Ovary (tissue), 9 donors: ENCODE measurements around the gene ITGA2. TPM values are rescaled to one million over a fixed set of nuclear protein-coding genes. Genes with fewer than 3 reads are reported as not detected.

Experiments used
- DNase-seq, 5 donors: peaks; one replicate each; pipeline ENCODE4 v3.0.0-alpha.2; 2019 to 2020
- H3K27ac ChIP-seq, 2 donors: fragments of 200-600 bp; one replicate each; pipeline versions ENCODE4 v1.5.1 to v1.8.0; 2019 to 2022
- H3K27me3 ChIP-seq: fragments of 200-600 bp; one replicate; pipeline ENCODE4 v1.8.0; 2022
- H3K36me3 ChIP-seq: fragments of 200-600 bp; sonication (generic); one replicate; pipeline ENCODE4 v1.5.1; 2019
- H3K4me1 ChIP-seq: one replicate; pipeline ENCODE4 v1.8.1; 2013; ENCODE audit warnings: mild to moderate bottlenecking, moderate library complexity; ENCODE audit not compliant: insufficient read depth
- H3K4me3 ChIP-seq: fragments of 200-600 bp; sonication (generic); one replicate; pipeline ENCODE4 v1.5.1; 2017
- H3K9me3 ChIP-seq, 2 donors: fragments of 200-600 bp in 1 of 2; sonication (generic) in 1 of 2; one replicate each; pipeline versions ENCODE4 v1.5.1 to v1.8.1; 2013 to 2019; ENCODE audit warnings: mild to moderate bottlenecking in 1 of 2, moderate library complexity in 1 of 2
- CTCF ChIP-seq, 3 donors: fragments of 450-650 bp in 2 of 3; fragments of 200-600 bp in 1 of 3; IDR thresholded peaks; one replicate each; pipeline versions ENCODE4 v1.5.1 to v1.8.0; 2016 to 2022; ENCODE audit warnings: antibody characterized with exemption in 3 of 3, mild to moderate bottlenecking in 1 of 3
- EP300 ChIP-seq: sonication (generic); formaldehyde crosslinking; IDR thresholded peaks from one replicate; pipeline ENCODE4 v1.6.1; 2017; ENCODE audit warnings: antibody characterized with exemption
- POLR2A ChIP-seq: fragments of 450-650 bp; IDR thresholded peaks from one replicate; pipeline ENCODE4 v1.6.1; 2017; ENCODE audit warnings: antibody characterized with exemption, mild to moderate bottlenecking, moderate library complexity
- WGBS, 3 donors: extraction: QIAGEN DNeasy Blood & Tissue Kit in 1 of 3; methylation state at CpG; one replicate each; pipeline versions ENCODE4 v1.1.5 to v1.1.7; 2013 to 2017; 5-methylcytosine and 5-hydroxymethylcytosine counted together
- intact Hi-C, 4 donors: fragments of 100-400 bp; cut with DNase I; formaldehyde crosslinking; loops; one replicate each; pipeline versions ENCODE4 v1.11.0 to v1.15.1; 2022 to 2023
- polyA plus RNA-seq, 2 donors: library from polyadenylated mRNA; stranded (reverse); fragments of 200-250 nt in 1 of 2; fragments of 350-450 nt in 1 of 2; fragmentation: Illumina TruSeq in 1 of 2; extraction: RNeasy Lipid Tissue Mini Kit (QIAGEN cat#74804) in 1 of 2; gene quantifications; one replicate each; pipeline ENCODE4 v1.2.3, GENCODE V29; 2013 to 2014
- total RNA-seq, 7 donors: library from RNA; depleted of rRNA in 2 of 7; stranded (reverse); fragments of >200 nt in 2 of 7; fragmentation: NEBNext Ultra II Directional in 3 of 7; extraction: Animal tissue kit (Norgen Biotek cat#: 25700) in 3 of 7; gene quantifications; one replicate each; pipeline versions ENCODE4 v1.1.0 to v1.2.4, GENCODE V29; 2016 to 2023
- donor health status: DM: no; HTN: no; CAD: no; lungs with moderate emphysema.
- donor health status: DM: no; HTN: no; CAD: no.
- donor health status: Bipolar disorder and iron deficiency.
- donor health status: DM: yes; HTN: yes; CAD: no.
- donor health status: DM: no; HTN: no; CAD: no.
- donor health status: DM: yes; HTN: yes; CAD: no.

The ITGA2 gene
- total and polyA plus RNA-seq, 9 donors, result 0.36 to 8.4 (median 1.7) TPM

DNA sequence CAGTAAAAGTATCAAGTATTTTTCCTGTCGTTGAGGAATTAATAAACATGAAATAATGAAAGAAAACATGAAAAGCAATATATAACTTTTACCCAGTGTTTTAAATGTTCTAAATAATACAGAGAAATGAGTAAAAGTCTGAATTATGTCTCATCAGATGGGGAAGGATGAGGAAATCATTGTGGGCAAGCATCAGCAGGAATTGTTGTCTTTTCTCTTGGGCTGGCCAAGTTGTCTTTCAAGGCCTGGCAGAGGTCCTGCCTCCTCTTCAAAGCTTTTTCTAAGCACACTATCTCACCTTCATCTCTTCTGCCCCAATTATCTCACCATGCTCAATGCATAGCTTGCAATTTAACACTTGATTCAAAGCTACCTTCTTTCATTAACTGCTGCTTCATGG is 78.5 kb downstream of the ITGA2 start:
- intact Hi-C loops, result no loop called here
- WGBS, 3 donors, result 0 to 40% (median 0%) methylated on average over 1 of the region's 1 CpG
- Histone ChIP-seq H3K4me3 (no peak overlapping the region), H3K4me1 (no peaks in the 10 kb centered on the region), H3K36me3 (no peaks in the 10 kb centered on the region), H3K27me3 (no peaks in the 10 kb centered on the region), H3K27ac (no peak overlapping the region), H3K9me3 (no peaks in the 10 kb centered on the region)
- TF ChIP-seq POLR2A, result no peak
- no peak for TF ChIP-seq CTCF (IDR thresholded peaks at IDR 0.05)
- TF ChIP-seq EP300, result no peak
- no peak for DNase-seq

GRCh38 chr5:53068291-53068836 is 79.2 kb downstream of the ITGA2 start:
- H3K27me3 ChIP-seq, result no peaks in the 10 kb centered on the region
- no peak overlapping the region for H3K4me3 ChIP-seq
- DNase-seq, result no peak
- no peaks in the 10 kb centered on the region for H3K36me3 ChIP-seq
- no peak overlapping the region for H3K27ac ChIP-seq
- no peaks in the 10 kb centered on the region for H3K4me1 ChIP-seq
- no peak for TF ChIP-seq POLR2A
- no peak for TF ChIP-seq CTCF (IDR thresholded peaks at IDR 0.05)
- no peak for TF ChIP-seq EP300
- 80 to 92% (median 88%) methylated on average over 4 of the region's 4 CpGs for WGBS, 3 donors
- intact Hi-C loops, result no loop called here
- no peaks in the 10 kb centered on the region for H3K9me3 ChIP-seq

DNA sequence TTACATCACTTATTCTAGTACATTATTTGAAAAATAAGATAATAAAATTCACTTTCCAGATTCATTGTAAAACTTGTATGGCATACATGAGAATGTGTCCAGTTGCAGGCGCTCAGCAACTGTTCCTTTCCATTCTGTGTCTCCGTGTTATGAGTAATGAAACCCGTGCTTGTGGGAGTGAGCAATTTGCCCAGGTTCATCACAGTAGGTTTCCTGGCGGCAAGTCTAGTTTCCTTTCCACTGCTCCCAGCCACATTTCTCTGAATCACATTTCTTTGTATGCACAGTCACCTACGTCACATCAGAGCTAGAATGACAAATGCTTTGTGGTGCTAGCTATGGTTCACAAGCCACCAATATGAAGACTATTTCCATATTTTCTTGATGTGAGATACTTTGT is 80.5 kb downstream of the ITGA2 start:
- no peak overlapping the region for H3K4me3 ChIP-seq
- WGBS, 3 donors, result 87 to 91% (median 90%) methylated on average over 5 of the region's 5 CpGs
- H3K27me3 ChIP-seq, result no peaks in the 10 kb centered on the region
- H3K9me3 ChIP-seq, result no peaks in the 10 kb centered on the region
- intact Hi-C loops, result no loop called here
- no peaks in the 10 kb centered on the region for H3K4me1 ChIP-seq
- no peak overlapping the region for H3K27ac ChIP-seq
- H3K36me3 ChIP-seq, result no peaks in the 10 kb centered on the region
- no peak for TF ChIP-seq CTCF (IDR thresholded peaks at IDR 0.05)
- TF ChIP-seq EP300, result no peak
- TF ChIP-seq POLR2A, result no peak
- DNase-seq, result no peak

GRCh38 chr5:53071298-53071697 is 82.1 kb downstream of the ITGA2 start:
- WGBS, 3 donors, result 59 to 90% (median 85%) methylated on average over 2 of the region's 2 CpGs
- no peak for DNase-seq
- no peak for TF ChIP-seq EP300
- no peak for TF ChIP-seq POLR2A
- TF ChIP-seq CTCF (IDR thresholded peaks at IDR 0.05), result no peak
- no peak overlapping the region for H3K27ac ChIP-seq
- intact Hi-C loops, result no loop called here
- H3K27me3 ChIP-seq, result no peaks in the 10 kb centered on the region
- H3K9me3 ChIP-seq, result no peaks in the 10 kb centered on the region
- no peaks in the 10 kb centered on the region for H3K4me1 ChIP-seq
- H3K36me3 ChIP-seq, result no peaks in the 10 kb centered on the region
- no peak overlapping the region for H3K4me3 ChIP-seq
